Measurements from ENCODE around the gene EMP2.

DNA sequence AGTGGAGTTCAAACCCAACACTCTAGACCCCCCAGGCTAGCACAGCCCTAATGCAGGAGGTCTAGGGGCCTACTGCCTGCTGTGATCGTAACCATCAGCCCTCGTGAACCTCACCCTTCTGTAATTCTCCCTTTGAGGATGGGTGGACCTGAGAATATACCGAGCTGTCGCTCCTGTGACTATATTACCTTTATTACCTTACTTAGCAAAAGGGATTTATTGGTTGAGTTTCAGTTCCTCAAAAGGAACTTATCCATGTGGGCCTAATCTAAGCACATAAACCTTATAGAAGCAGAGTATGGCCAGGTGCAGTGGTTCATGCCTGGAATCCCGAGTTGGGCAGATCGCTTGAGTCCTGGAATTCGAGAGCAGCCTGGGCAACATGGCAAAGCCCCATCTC, 19.2 kb upstream of the EMP2 start:
- TF ChIP-seq, protein P1, sequence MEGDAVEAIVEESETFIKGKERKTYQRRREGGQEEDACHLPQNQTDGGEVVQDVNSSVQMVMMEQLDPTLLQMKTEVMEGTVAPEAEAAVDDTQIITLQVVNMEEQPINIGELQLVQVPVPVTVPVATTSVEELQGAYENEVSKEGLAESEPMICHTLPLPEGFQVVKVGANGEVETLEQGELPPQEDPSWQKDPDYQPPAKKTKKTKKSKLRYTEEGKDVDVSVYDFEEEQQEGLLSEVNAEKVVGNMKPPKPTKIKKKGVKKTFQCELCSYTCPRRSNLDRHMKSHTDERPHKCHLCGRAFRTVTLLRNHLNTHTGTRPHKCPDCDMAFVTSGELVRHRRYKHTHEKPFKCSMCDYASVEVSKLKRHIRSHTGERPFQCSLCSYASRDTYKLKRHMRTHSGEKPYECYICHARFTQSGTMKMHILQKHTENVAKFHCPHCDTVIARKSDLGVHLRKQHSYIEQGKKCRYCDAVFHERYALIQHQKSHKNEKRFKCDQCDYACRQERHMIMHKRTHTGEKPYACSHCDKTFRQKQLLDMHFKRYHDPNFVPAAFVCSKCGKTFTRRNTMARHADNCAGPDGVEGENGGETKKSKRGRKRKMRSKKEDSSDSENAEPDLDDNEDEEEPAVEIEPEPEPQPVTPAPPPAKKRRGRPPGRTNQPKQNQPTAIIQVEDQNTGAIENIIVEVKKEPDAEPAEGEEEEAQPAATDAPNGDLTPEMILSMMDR (IDR thresholded peaks at IDR 0.05): no peak
- no peak for TF ChIP-seq POLR2A (IDR thresholded peaks at IDR 0.05)
